ENCODE results near the gene INVS.
"Not testable (repeated sequence)": the region's sequence is repeated elsewhere in the genome, so short reads cannot be mapped to it uniquely, and the experiment has no call there.

DNA sequence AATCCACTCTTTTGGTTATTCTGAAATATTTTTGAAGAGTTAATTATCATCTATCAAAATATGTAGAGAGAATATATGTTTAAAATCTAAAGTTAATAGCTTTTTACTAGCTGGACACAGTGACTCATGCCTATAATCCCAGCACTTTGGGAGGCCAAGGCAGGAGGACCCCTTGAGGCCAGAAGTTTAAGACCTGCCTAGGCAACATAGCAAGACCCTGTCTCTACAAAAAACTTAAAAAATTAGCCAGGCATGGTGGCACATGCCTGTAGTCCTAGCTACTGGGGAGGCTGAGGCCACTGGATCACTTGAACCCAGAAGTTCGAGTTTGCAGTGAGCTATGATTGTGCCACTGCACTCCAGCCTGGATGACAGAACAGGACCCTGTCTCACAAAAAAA is 36.4 kb upstream of the INVS start:
- TF ChIP-seq, protein P1, sequence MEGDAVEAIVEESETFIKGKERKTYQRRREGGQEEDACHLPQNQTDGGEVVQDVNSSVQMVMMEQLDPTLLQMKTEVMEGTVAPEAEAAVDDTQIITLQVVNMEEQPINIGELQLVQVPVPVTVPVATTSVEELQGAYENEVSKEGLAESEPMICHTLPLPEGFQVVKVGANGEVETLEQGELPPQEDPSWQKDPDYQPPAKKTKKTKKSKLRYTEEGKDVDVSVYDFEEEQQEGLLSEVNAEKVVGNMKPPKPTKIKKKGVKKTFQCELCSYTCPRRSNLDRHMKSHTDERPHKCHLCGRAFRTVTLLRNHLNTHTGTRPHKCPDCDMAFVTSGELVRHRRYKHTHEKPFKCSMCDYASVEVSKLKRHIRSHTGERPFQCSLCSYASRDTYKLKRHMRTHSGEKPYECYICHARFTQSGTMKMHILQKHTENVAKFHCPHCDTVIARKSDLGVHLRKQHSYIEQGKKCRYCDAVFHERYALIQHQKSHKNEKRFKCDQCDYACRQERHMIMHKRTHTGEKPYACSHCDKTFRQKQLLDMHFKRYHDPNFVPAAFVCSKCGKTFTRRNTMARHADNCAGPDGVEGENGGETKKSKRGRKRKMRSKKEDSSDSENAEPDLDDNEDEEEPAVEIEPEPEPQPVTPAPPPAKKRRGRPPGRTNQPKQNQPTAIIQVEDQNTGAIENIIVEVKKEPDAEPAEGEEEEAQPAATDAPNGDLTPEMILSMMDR (IDR thresholded peaks at IDR 0.05) = not testable (repeated sequence)
- TF ChIP-seq POLR2AphosphoS5, POLR2A (IDR thresholded peaks at IDR 0.05): not testable (repeated sequence)

Measured in suprapubic skin (tissue), 4 donors.